K562 (cell line): ENCODE results near the gene CRYBB1. TPM values are rescaled to one million over a fixed set of nuclear protein-coding genes. Genes with fewer than 3 reads are reported as not detected.

Source experiments
- ATAC-seq: fragments of 200-7000 bp; cut with Tn5 transposase; 3 replicates; pipeline ENCODE4 v1.9.1; 2020; ENCODE audit warnings: moderate library complexity
- BruUV-seq: library from RNA; stranded (reverse); fragments of 400-500 nt; replicated peaks from 2 replicates; lab custom pipeline; 2021; lab: Mats Ljungman, UMichigan
- CTCF ChIA-PET: fragments of 300-600 bp; formaldehyde crosslinking; extraction: SDS; loops from one replicate; lab custom pipeline; 2021; ENCODE audit warnings: low intra/inter-chr PET ratio; lab: Yijun Ruan, JAX
- POLR2A ChIA-PET: fragments of 300-600, 350-650 bp; sonication (Branson Sonifier 250); formaldehyde crosslinking; extraction: SDS; loops from one replicate; lab custom pipeline; 2021; ENCODE audit warnings: antibody characterized with exemption, inconsistent platforms; lab: Yijun Ruan, JAX
- DNase-seq, 4 experiments: peaks; one replicate each; pipeline versions ENCODE4 v3.0.0 to v3.0.0-alpha.2; 2011 to 2018; ENCODE audit warnings: low spot score in 3 of 4, mixed read lengths in 3 of 4; ENCODE audit errors: extremely low read depth in 1 of 4
- FAIRE-seq: peaks from 2 replicates; lab custom pipeline; 2011; peaks lifted over from hg19 to GRCh38; lab: Jason Lieb, UNC
- H2AFZ ChIP-seq: 2 replicates; pipeline ENCODE4 v1.6.0; 2011; ENCODE audit warnings: low read depth, low read length, control low read depth, inconsistent platforms
- H3K27ac ChIP-seq: fragments of 200-600 bp; 3 replicates; pipeline ENCODE4 v1.8.0; 2011; ENCODE audit warnings: low read depth, mild to moderate bottlenecking, control low read depth, inconsistent platforms, low read length, moderate library complexity, mixed read lengths; ENCODE audit errors: extremely low read depth
- H3K27me3 ChIP-seq, 2 experiments: fragments of 300-600 bp in 1 of 2; 2 replicates in 1 of 2; 3 replicates in 1 of 2; pipeline versions ENCODE4 v1.6.0 to v1.8.0; 2011; ENCODE audit warnings: inconsistent platforms in 2 of 2, low read length in 2 of 2, mild to moderate bottlenecking in 1 of 2, mixed read lengths in 1 of 2, moderate library complexity in 1 of 2; ENCODE audit not compliant: control insufficient read depth in 2 of 2, insufficient read depth in 2 of 2
- H3K36me3 ChIP-seq: fragments of 300-600 bp; 3 replicates; pipeline ENCODE4 v1.8.0; 2011; ENCODE audit warnings: mild to moderate bottlenecking, low read length, inconsistent platforms; ENCODE audit not compliant: control insufficient read depth, insufficient read depth
- H3K4me1 ChIP-seq, 2 experiments: fragments of 200-600 bp in 1 of 2; replicated peaks in 1 of 2; 2 replicates in 1 of 2; 3 replicates in 1 of 2; pipeline versions ENCODE4 v1.5.1 to v1.8.0; 2011; ENCODE audit warnings: inconsistent platforms in 2 of 2, low read length in 2 of 2, mild to moderate bottlenecking in 1 of 2, mixed read lengths in 1 of 2, moderate library complexity in 1 of 2; ENCODE audit not compliant: control insufficient read depth in 2 of 2, insufficient read depth in 2 of 2
- H3K4me2 ChIP-seq: 2 replicates; pipeline ENCODE4 v1.6.1; 2011; ENCODE audit warnings: low read length, control low read depth, inconsistent platforms, mixed read lengths; ENCODE audit not compliant: insufficient read depth
- H3K4me3 ChIP-seq: fragments of 200-600 bp; sonication (generic), shearing (Covaris generic); 2 replicates; pipeline ENCODE4 v1.5.1; 2016; ENCODE audit warnings: control low read depth, inconsistent platforms
- H3K79me2 ChIP-seq: fragments of 200-600 bp; 3 replicates; pipeline ENCODE4 v1.8.0; 2011; ENCODE audit warnings: low read length, inconsistent platforms; ENCODE audit not compliant: control insufficient read depth, insufficient read depth
- H3K9ac ChIP-seq, 2 experiments: 2 replicates each; pipeline versions ENCODE4 v1.6.0 to v1.6.1; 2011; ENCODE audit warnings: low read depth in 2 of 2, low read length in 2 of 2, control low read depth in 1 of 2, inconsistent platforms in 1 of 2, mild to moderate bottlenecking in 1 of 2, mixed read lengths in 1 of 2; ENCODE audit not compliant: insufficient read depth in 1 of 2
- H3K9me1 ChIP-seq: one replicate; pipeline ENCODE4 v1.6.0; 2011; ENCODE audit warnings: inconsistent platforms, mild to moderate bottlenecking, low read length, moderate library complexity; ENCODE audit not compliant: control insufficient read depth, insufficient read depth
- H3K9me3 ChIP-seq: replicated peaks from 2 replicates; pipeline ENCODE4 v1.5.1; 2011; ENCODE audit warnings: low read depth, low read length, inconsistent platforms; ENCODE audit not compliant: control insufficient read depth, insufficient read depth
- H4K20me1 ChIP-seq: replicated peaks from 2 replicates; pipeline ENCODE4 v1.6.1; 2011; ENCODE audit warnings: low read length, inconsistent platforms, mixed read lengths; ENCODE audit not compliant: control insufficient read depth, insufficient read depth
- KDM5B ChIP-seq: fragments of 200-600 bp; sonication (generic); IDR thresholded peaks from 2 replicates; pipeline ENCODE4 v1.6.1; 2012; ENCODE audit warnings: low read depth, mild to moderate bottlenecking, moderate library complexity, low read length, control low read depth, inconsistent platforms; ENCODE audit not compliant: insufficient replicate concordance
- NFIC ChIP-seq: fragments of 450-650 bp; IDR thresholded peaks from 2 replicates; pipeline ENCODE4 v1.6.1; 2017; ENCODE audit warnings: mild to moderate bottlenecking, inconsistent platforms
- PHF20 ChIP-seq: fragments of 450-650 bp; IDR thresholded peaks from 2 replicates; pipeline ENCODE4 v1.6.1; 2018; ENCODE audit not compliant: partially characterized antibody
- TAF1 ChIP-seq: IDR thresholded peaks from 2 replicates; pipeline ENCODE4 v1.6.1; 2011; ENCODE audit warnings: mild to moderate bottlenecking, low read length, moderate library complexity; ENCODE audit not compliant: insufficient read depth, control insufficient read depth, severe bottlenecking; ENCODE audit errors: extremely low read depth
- ZBTB1 ChIP-seq: sonication (generic); formaldehyde crosslinking; IDR thresholded peaks from 2 replicates; pipeline ENCODE4 v1.8.1; 2023; ENCODE audit warnings: missing genetic modification reagents, low read depth, mild to moderate bottlenecking, borderline replicate concordance
- ZFPM2 ChIP-seq: fragments of 250-450 bp; sonication (Bioruptor Pico); IDR thresholded peaks from 2 replicates; pipeline ENCODE4 v1.5.1; 2022; ENCODE audit warnings: mild to moderate bottlenecking
- WGBS: fragments of 100-300 bp; shearing (Covaris generic); methylation state at CpG from one replicate; pipeline ENCODE4 v1.1.6; 2016; ENCODE audit warnings: low coverage, mixed read lengths; ENCODE audit not compliant: insufficient coverage; ENCODE audit errors: missing lambda C conversion rate; 5-methylcytosine and 5-hydroxymethylcytosine counted together
- in situ Hi-C: fragments of 300-500 bp; cut with MboI; formaldehyde crosslinking; loops from 4 replicates; pipeline ENCODE4 v1.15.0; 2018; ENCODE audit warnings: inconsistent platforms, mixed read lengths
- intact Hi-C: fragments of 100-400 bp; cut with micrococcal nuclease; formaldehyde crosslinking; loops from 2 replicates; pipeline ENCODE4 v1.14.2; 2022
- polyA plus RNA-seq, 8 experiments: library from polyadenylated mRNA; depleted of rRNA in 4 of 8; stranded (reverse) in 5 of 8; unstranded in 3 of 8; fragments of >200 nt; fragmentation: Nextera tagmentation in 2 of 8; fragmentation: Illumina TruSeq in 1 of 8; extraction: Ambion mirVana in 2 of 8; extraction: Trizol in 1 of 8; gene quantifications; 2 replicates each; pipeline versions ENCODE4 v1.2.1 to v1.2.3, GENCODE V29; 2011 to 2014; ENCODE audit warnings: inconsistent platforms in 1 of 8, missing spikeins in 1 of 8
- total RNA-seq, 7 experiments: library from RNA; depleted of rRNA in 6 of 7; stranded (reverse); fragments of >200 nt in 6 of 7; fragmentation: Illumina TruSeq in 2 of 7; extraction: Trizol in 2 of 7; gene quantifications; 2 replicates each; pipeline versions ENCODE4 v1.2.1 to v1.2.3, GENCODE V29; 2011 to 2021; ENCODE audit warnings: low replicate concordance in 1 of 7
- TF ChIP-seq, protein P1 (sequence below): fragments of 450-650 bp; IDR thresholded peaks from 2 replicates; pipeline ENCODE4 v1.6.1; 2017; ENCODE audit warnings: antibody characterized with exemption, mild to moderate bottlenecking

The CRYBB1 gene
- total and polyA plus RNA-seq, 9 of the 15 experiments (the other 6 are each of a cell fraction or from before 2014, with no cell fraction given): 0.16 to 0.45 (median 0.33) TPM; not detected in 2

- no peak for FAIRE-seq
- POLR2A ChIA-PET: no interaction called here
Observed at GRCh38 chr22:26619510-26619909, 1.7 kb upstream of the CRYBB1 start.

More at GRCh38 chr22:26619510-26619909, 1.7 kb upstream of the CRYBB1 start:
- Histone ChIP-seq H3K27me3 (no peaks in the 10 kb centered on the region), H3K79me2 (no peaks in the 10 kb centered on the region), H3K9me1 (no peaks in the 10 kb centered on the region), H3K4me2 (no peak overlapping the region), H3K9ac (peak overlapping the region; percentile 14 to 76; a peak in 3 of 4 replicates), H4K20me1 (no peaks in the 10 kb centered on the region), H3K4me3 (no peak overlapping the region), H3K9me3 (no peaks in the 10 kb centered on the region), H3K27ac (peak overlapping the region; percentile 75; the same call in 1 of the 3 replicates), H3K4me1 (peaks cover 45 to 48% of the 10 kb centered on the region in 2 experiments), H3K36me3 (no peaks in the 10 kb centered on the region), H2AFZ (peak overlapping the region; percentile 83)
- in situ Hi-C loops: no loop called here
- TF ChIP-seq ZBTB1 (CRISPR knock-in tag) (no peak), NFIC (peak; percentile 78), PHF20 (no peak), ZFPM2 (CRISPR knock-in tag) (no peak), KDM5B (no peak), TAF1 (no peak)
- TF ChIP-seq, protein P1, sequence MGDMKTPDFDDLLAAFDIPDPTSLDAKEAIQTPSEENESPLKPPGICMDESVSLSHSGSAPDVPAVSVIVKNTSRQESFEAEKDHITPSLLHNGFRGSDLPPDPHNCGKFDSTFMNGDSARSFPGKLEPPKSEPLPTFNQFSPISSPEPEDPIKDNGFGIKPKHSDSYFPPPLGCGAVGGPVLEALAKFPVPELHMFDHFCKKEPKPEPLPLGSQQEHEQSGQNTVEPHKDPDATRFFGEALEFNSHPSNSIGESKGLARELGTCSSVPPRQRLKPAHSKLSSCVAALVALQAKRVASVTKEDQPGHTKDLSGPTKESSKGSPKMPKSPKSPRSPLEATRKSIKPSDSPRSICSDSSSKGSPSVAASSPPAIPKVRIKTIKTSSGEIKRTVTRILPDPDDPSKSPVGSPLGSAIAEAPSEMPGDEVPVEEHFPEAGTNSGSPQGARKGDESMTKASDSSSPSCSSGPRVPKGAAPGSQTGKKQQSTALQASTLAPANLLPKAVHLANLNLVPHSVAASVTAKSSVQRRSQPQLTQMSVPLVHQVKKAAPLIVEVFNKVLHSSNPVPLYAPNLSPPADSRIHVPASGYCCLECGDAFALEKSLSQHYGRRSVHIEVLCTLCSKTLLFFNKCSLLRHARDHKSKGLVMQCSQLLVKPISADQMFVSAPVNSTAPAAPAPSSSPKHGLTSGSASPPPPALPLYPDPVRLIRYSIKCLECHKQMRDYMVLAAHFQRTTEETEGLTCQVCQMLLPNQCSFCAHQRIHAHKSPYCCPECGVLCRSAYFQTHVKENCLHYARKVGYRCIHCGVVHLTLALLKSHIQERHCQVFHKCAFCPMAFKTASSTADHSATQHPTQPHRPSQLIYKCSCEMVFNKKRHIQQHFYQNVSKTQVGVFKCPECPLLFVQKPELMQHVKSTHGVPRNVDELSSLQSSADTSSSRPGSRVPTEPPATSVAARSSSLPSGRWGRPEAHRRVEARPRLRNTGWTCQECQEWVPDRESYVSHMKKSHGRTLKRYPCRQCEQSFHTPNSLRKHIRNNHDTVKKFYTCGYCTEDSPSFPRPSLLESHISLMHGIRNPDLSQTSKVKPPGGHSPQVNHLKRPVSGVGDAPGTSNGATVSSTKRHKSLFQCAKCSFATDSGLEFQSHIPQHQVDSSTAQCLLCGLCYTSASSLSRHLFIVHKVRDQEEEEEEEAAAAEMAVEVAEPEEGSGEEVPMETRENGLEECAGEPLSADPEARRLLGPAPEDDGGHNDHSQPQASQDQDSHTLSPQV: peak; percentile 33; the same call in 1 of the 2 replicates
- DNase-seq (peak in 3 of 4 experiments; percentile 16 to 37 (median 27)), ATAC-seq (no peak)
- intact Hi-C loops: no loop called here
- 67% methylated on average over 4 of the region's 6 CpGs for WGBS
- CTCF ChIA-PET: no interaction called here
- BruUV-seq: no TSS peak
